NCI-H446 (cell line): ENCODE data around the gene TMCO6.
"Not testable (repeated sequence)": the region's sequence is repeated elsewhere in the genome, so short reads cannot be mapped to it uniquely, and the experiment has no call there.

ENCODE experiments used
- DNase-seq, 2 experiments: peaks; one replicate each; lab custom pipeline; 2025; lab: John Stamatoyannopoulos, UW

Gene TMCO6

GRCh38 chr5:140639148-140639981 is at the start of gene TMCO6:
Gene TMCO6 (plus strand): TSS chr5:140639451. CDS start chr5:140639528, 77 bp downstream.
- DNase-seq = peak; percentile 78 to 94

- DNase-seq = no peak
Measured at GRCh38 chr5:140590861-140591260, 48.4 kb upstream of the TMCO6 start.

- DNase-seq = no peak
Measured at GRCh38 chr5:140591747-140592372, 47.4 kb upstream of the TMCO6 start.

GRCh38 chr5:140593070-140593469 is 46.2 kb upstream of the TMCO6 start:
- DNase-seq = not testable (repeated sequence)

GRCh38 chr5:140594169-140594568 is 45.1 kb upstream of the TMCO6 start:
- no peak for DNase-seq

GRCh38 chr5:140595538-140596300 is 43.5 kb upstream of the TMCO6 start:
- DNase-seq = no peak

- DNase-seq = no peak
Measured at GRCh38 chr5:140596321-140596741, 42.9 kb upstream of the TMCO6 start.

GRCh38 chr5:140598836-140599235 is 40.4 kb upstream of the TMCO6 start:
- no peak for DNase-seq

- no peak for DNase-seq
Measured at GRCh38 chr5:140600096-140600495, 39.2 kb upstream of the TMCO6 start.

GRCh38 chr5:140602147-140602546 is 37.1 kb upstream of the TMCO6 start:
- DNase-seq = no peak

- DNase-seq = not testable (repeated sequence)
Measured at GRCh38 chr5:140603446-140603698, 35.9 kb upstream of the TMCO6 start.

GRCh38 chr5:140603734-140604133 is 35.5 kb upstream of the TMCO6 start:
- DNase-seq = no peak

GRCh38 chr5:140605879-140606278 is 33.4 kb upstream of the TMCO6 start:
- no peak for DNase-seq

GRCh38 chr5:140607031-140607430 is 32.2 kb upstream of the TMCO6 start:
- DNase-seq = no peak

- no peak for DNase-seq
Measured at GRCh38 chr5:140608722-140609121, 30.5 kb upstream of the TMCO6 start.

GRCh38 chr5:140609126-140609525 is 30.1 kb upstream of the TMCO6 start:
- no peak for DNase-seq

GRCh38 chr5:140611020-140611521 is 28.2 kb upstream of the TMCO6 start:
- DNase-seq = no peak

GRCh38 chr5:140622301-140622700 is 16.9 kb upstream of the TMCO6 start:
- no peak for DNase-seq

GRCh38 chr5:140623061-140623460 is 16.2 kb upstream of the TMCO6 start:
- DNase-seq = not testable (repeated sequence)

- DNase-seq = not testable (repeated sequence)
Measured at GRCh38 chr5:140624886-140625285, 14.4 kb upstream of the TMCO6 start.

GRCh38 chr5:140627972-140628371 is 11.3 kb upstream of the TMCO6 start:
- no peak for DNase-seq

- no peak for DNase-seq
Measured at GRCh38 chr5:140628711-140629110, 10.5 kb upstream of the TMCO6 start.
